HG02943 (cell line): Measurements from ENCODE around the gene CBLN1.

Source experiments
- ATAC-seq: cut with Tn5 transposase; IDR thresholded peaks from one replicate; pipeline ENCODE4 v1.9.1; 2021; ENCODE audit warnings: mild to moderate bottlenecking, low read depth, moderate library complexity; ENCODE audit not compliant: unreplicated experiment

The CBLN1 gene

DNA sequence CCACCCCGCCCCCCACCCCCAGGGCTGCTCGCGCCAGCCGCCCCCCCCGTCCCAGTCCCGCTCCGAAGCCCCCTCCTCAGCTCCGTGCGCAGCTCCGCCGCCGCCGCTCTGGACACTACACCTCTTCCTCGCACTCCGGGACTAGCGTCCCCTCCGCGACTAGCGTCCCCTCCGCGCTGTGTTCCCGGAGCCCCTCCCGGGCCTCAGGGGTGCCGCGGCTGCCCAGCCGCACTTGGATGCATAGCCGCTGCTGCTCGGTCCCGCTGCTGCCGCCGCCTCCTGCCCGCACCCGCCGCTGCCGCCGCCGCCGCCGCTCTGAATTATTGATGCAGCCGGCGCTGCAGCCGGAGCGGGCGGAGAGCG is at the start of gene CBLN1:
TSS of gene CBLN1 (minus strand) at position 359 of the 363 bp plus-strand sequence. CDS start 373 bp downstream, outside the sequence.
- ATAC-seq = no peak

DNA sequence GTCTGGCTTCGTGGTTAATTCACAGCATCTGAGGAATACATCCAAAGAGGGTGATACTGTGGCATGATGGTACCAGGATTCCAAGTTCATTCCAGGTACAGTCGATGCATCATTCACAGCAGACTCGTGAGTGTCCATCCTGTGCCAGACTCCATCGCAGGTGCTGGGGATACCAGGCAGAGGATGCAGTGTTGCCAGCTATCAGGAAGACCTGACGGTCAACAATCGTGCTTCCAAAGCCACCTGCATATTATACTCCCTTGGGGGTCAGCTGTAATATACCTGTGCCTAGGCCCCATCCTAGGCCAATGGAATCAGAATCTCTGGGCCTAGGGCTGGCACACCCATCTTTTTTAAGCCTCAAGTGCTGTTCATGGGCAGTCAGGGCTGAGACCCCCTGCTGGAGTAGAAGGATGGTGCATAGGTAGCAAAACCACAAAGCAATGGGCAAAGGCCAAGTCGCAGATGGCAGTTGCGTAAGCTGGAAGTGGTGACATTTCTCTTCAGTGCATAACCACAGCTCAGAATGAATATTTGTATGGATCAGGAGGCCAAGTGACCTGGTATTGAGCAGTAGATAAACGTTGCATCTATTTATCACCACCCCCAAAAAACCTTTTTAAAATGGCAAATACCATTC is 49.0 kb upstream of the CBLN1 start:
- ATAC-seq = no peak

DNA sequence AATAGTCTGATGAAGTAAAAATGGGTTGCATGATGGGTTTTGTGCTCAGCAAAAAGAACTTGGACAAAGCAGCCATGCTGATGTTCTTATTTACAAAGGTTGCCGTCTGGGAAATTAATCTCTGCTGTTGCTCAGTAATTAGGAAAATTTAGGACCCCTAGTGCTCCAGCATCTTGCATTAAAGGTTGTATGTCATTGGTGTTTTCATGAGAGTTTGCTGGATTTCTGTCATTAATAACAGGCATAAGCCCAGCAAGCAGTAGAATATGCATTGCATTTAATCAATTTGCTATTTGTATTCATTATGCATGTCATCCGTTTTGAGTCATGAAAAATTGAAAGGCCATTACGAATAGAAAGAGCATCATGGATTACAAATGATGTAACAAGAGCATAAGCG is 46.7 kb upstream of the CBLN1 start:
- ATAC-seq = no peak

DNA sequence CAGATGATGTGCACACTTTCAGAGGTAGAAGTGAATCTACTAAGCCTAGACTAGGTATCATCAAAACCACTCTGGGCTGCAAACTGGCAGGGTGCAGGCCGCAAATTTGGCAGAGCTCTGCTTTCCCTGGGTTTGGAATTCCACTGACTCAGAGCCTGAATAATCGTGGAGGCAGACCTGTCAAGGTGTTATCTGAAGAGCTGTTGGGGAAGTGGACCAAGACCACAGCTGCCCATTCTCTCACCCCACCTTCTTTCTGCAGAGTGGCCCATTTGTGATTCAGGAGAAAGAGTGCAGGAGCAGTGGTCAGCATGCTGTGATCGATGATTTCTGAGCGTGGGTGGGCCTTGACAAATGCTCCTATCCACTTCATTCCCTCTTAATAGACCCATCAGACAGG is 45.8 kb upstream of the CBLN1 start:
- ATAC-seq = no peak

DNA sequence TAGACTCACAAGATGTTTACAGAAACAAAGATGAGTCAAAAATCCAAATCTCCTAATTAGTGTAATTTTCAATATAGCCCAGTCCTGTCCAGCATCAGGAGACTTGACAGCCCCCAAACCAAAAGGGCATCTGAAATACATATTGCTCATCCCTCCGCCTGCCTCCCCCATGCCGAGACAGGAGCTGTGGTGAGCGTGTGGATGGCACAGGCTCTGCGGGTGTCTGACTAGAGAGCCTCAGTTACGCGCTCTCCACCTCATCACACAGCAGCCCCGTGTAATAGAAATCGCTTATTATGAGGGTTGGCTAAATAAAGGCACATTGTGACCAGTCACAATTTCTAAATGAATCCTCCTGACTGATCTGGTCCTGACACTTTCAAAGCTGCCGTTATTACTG is 43.1 kb upstream of the CBLN1 start:
- ATAC-seq = no peak

DNA sequence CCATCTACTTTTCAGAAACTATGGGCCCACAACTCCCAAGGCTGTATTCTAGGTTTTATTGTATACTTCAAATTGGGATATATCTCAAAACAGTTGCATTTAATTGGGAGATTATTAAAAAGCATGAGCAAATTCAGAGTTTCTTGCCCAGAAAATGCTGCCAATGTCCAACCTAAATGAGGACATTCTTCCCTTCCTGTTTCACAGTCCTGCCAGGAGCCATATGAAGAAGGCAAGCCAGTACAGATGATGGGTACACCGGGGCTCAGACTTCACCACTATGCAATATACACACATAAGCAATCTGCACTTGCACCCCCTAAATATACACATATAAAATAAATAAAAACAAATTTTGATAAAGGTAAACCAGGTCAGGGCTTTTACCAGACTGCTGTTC is 34.0 kb upstream of the CBLN1 start:
- no peak for ATAC-seq

DNA sequence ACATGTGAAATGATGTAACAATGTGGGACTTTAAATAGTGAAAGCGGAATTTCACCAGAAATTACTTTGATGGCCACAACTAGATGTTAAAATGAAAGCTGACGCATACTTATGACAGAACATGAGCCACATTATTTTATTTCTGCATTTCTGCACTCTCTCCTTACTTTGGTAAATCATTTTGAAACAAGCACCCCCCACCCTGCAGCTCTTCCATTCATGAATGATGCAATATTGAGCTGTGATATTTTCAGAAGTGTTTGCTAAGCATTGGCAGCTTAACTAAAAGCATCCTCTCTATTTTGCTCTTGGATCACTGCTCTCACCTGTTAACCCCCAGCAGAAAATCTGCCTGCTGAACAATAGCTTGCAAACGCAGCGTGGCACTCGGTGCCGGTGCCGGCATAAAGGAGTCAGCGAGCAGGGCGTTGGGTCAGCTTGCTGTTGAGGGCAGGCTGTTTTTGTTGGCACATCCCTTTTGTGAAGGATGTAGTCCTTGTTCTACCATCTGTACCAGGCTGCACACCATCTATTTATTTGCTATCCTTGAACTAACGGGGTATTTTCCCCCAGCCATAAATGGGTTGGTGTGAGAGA is 30.8 kb upstream of the CBLN1 start:
- ATAC-seq = no peak

DNA sequence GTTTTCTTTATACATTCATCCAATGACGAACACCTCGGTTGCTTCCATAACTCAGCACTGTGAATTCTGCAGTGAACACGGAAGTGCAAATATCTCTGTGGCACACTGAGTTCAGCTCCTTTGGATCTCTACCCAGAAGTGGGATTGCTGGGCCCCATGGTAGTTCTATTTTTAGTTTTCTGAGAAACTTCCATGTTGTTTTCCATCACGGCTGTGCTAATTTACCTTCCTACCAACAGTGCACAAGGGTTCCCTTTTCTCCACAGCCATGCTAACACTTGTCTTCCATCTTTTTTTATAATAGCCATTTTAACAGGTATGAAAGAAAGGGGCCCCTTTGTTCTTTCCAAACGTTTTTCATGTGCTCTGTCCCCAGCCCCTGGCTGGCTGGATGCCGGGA is 30.2 kb upstream of the CBLN1 start:
- ATAC-seq = no peak

DNA sequence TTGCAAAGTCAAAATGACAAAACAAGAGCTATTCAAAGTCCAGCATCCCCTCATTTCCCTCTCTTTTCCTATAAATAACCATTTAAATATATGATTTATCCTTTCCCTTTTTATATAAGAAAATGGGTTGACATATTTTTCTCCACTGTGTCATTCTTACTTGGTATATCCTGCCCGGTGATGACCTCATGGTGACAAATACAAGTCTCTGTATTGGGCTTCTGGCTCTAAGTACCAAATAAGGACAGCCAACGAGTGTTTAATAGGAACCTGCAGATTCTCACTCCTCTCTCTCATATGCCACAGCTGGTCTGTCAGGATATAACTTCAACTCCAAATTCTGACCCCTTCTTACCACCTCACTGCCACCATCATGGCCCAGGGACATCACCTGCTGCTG is 25.5 kb upstream of the CBLN1 start:
- ATAC-seq = no peak

DNA sequence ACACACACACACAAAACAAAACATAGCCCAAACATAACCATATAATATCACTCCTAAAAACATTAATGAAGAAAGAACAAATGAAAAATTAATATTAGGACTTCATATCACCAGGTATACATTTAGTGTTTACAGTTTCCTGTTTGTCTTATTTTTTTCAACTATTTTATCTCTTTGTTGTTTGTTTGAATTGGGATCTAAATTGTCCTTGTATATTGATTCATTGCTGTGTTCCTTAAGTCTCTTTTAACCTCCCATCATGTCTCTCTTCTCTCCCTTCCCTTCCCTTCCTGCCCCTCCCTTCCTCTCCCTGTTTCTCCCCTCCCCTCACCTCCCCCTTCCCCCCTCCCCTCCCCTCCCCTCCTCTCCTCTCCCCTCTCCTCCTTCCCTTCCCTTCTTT is 23.8 kb upstream of the CBLN1 start:
- ATAC-seq = no peak

DNA sequence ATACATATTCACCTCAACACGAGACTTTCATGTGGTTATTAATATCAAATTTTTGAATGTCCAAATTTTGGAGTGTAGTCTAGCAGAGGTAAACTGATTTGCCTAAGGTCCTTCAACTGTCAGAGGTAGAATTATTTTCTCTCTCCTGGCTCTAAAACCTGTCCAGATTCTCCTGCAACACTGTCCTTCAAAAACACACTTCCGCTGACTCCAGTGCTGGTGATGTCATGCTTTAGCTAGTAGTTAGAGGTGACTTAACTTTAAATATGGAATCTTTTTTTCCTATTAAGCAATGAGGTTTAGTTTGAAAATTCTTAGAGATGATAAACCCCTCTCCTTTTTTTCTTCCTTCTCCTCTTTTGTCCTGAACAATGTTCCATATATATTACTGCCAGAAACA is 10.8 kb upstream of the CBLN1 start:
- no peak for ATAC-seq

DNA sequence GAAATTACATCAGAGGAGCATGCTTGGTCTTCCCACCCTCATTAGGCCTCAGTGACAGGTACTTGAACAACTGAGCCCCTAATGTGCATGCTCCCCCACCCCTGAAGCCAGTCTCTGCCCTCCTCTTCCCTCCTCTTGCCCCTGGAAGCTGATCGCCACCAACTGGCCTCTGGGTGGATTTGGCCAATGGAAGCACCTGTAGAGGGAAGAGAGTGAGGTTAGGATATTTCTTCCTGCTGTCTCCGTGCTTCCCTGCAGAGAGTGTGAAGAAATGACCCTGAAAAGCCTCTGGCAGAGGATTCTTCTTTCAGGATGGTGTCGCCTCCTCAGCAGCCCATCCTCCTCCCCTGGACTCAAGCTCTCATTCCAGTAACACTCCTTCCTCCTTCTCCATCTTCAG is 5.9 kb upstream of the CBLN1 start:
- no peak for ATAC-seq

DNA sequence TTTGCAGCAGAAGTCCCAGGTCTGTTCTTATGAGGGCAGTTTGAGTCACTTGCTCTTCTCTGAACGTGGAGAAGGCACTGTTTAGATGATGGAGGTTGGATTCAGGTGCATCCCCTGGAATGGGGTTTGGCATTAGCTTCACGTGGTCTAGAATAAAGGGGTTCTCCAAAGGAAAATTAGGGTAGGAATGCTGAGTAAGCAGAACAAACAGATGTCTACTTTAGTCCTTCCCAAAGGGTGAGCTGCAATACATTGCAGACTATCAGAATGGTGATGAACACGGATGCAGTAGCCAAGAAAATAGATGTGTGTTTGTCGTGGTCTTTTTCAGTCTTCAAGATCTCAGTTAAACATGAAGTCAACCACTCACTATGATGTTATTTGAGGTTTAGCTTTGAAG is 3.3 kb upstream of the CBLN1 start:
- ATAC-seq = no peak

DNA sequence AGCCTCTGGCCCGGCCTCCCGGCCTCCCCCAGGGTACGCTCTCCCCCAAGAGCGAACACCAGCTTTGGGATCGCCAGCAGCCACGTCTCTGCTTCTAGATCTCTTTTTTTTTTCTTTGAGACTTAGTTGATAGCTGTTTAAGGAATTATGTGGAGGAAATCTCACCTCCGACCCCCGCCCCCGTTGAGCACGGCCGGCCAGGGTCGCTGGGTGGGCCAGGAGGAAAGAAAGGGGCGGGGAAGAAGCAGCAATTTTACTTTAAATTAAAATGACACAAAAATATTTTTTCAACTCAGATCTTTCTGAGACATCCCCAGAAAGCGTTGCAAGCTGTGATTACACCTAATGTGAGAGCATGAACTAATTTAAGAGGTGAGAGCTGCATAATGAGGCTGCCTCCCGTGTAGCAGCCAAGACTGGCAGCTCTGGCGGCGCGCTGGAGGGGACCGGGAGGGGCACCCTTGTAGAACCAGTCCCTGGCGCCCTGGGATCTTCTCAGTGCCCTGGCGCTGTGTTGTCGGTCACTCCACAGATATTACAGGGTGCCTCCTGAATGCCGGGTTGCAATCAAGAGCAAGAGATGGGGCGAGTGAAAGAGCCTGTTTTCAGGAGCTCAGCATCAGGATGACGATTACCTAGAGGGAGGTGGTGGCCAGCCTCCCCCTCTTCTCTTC is 1.9 kb upstream of the CBLN1 start:
- no peak for ATAC-seq

DNA sequence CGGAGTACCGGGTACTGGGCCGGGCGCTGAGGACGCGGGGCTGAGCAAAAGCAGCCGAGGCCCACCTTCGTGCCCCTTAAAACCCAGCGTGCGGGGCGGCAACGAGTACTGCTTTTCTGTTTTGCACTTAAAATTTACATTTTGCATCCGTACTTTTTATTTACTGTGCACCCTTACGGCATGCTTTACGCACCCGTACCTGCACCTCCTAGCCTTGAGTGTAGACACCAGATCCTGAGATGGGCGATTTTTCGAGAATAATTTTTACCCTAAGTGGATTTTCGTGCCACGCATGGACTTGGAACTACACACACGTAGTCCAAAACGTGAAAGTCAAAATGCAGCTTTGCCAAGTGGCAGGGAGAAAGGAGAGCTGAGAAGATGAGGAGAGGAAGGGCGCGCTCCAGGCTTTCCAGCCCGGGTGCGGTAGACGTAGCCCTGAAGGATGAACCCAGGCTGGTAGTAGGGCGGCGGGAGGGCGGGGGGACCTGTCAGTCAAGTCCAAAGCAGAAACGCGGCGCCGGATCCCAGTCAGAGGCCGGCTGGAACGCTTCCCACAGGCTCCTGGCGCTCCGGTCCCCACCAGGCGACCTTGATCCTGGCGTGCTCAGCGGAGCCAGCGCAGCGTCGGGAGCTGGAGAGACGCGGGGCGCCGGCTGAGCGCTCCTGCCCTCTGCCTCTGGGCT is 1.2 kb upstream of the CBLN1 start:
- no peak for ATAC-seq

DNA sequence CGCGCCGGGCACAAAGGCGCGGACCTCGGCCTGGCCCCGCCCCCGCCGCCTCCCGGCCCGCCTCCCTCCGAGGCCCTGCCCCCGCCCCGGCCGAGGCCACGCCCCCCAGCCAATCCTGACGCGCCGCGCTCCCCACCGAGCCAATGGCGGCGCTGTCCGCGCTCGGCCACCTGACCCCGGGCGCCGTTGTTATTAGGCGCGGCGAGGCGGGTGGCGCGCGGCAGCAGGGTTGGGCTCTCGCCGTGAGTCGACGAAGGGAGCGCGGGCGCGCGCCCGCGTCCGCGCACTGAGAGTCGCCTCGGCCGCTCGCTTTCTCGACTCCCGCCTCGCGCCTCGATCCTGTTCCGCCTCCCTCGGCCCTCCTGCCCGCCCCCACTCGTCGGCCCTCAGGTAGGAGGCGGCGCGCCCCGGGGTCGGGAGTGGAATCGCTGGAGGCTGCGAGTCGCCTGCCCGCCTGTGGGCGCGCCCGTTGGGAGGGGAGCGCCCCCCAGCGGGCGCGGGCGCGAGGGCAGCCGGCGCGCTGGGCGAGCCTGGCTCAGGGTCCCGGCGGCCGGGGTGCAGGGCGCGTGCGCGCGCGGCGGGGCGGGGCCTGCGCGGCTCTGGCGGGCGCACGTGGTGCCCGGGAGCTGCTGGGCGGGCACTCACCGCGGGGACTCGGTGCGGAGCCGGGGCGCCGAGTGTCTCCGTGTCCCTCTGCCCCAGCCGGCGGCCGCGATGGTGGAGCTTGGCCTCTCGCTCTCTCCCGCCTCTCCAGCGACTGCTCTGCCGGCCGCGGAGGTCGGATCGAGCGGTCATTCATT is 405 bp upstream of the CBLN1 start:
- no peak for ATAC-seq

DNA sequence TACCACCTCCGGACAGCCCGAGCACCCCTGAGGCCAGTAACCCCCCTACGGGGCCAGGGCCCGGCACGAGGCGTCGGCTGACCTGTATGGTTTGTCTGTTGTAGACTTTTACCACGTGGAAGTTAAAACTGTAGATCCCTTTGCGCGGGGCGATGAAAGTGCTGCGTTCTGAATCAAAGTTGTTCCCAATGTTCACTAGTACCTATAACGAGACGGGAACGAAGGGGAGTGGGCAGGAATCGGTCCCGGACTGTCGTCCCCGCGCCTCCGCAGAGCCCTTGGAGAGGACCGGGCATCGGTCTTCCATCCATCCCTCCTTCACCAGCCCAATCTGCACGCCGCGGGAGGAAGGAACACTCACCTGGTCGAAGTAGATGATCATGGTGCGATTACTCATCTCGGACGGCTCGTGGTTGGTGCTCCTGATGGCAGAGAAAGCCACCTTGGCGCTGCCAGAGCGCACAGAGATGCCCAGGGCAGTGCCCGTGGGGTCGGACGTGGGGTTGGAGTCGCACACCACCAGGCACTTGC is 732 bp downstream of the CBLN1 start:
- ATAC-seq = no peak

DNA sequence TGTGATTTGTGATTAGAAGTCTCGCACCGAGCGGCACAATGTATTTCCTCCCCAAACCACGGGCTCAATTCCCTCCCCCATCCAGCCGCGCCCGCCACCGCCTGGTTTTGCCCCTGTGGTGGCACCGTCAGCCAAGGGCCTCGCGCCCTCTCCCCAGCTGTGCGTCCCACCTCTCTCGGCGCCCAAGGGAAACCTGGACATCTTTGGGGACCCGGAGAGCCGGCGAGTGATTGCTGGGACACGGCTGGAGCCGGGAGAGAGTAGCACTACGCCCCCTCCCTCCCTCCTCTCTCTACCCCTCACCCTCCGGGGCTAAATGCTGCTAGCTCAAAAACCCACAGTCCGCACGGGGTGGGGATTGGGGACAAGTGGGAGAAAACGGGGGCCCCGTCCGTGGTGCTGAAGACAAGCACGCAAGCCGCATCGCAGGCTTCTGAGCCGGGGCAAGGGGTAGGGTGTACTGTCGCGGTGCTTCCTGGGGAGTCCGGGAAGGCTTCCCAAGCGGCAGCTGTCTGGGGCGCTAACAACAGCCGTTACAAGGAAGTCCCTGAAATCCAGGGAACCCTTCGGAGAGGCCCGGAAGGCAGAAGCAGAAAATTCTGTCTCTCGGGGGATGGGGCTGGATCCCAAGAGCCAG is 1.4 kb downstream of the CBLN1 start:
- no peak for ATAC-seq

DNA sequence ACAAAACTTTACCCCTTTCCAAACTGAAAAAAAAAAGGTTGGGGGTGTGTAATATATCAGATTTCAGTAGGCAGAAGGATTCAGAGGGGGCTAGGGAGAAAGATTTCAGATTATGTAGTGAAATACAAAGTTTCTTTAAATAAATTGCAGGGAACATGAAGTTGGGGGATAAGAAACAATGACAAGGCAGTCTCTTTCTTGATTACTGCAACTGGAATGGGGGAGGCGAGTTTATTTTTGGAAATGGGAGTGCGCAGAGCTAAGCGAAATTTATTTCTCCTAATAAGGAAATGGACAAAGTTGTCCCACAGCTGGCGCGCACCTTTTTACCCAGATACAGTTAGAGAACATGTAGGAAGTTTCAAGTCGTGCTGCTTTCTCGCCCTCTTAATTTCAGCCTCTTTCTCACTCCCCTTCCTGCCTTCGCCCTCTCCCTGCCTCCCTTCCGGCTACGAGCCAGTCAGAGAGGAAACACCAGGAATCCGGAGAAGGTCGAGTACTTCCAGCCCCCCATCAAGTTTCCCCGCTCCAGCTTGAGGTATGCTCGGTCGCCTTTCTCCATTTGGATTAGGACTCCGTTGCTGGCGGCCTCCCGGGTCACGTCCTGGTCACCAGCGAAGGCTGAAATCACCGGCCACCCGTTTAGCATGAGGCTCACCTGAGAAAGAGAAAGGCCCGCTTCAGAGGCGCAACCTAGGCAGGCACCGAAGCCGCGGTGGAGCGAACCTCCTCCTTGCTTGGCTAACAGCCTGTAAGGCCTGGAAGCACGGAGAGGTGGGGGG is 2.5 kb downstream of the CBLN1 start:
- ATAC-seq = no peak

DNA sequence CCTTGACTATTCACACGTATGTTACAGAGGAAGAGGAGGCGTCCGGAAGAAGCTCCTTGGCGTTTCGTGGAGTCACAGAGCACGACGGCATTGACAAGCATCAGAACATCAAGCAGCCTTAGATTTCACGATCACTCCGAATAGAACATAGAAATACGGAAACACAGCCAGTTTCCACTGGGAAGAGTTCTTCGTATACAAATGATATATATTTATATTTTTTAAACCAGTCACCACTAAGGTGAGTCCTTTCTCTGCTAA is 3.1 kb downstream of the CBLN1 start:
- ATAC-seq = no peak
